GM12875 (cell line): ENCODE measurements around the gene VPS13D.
A peak's percentile ranks its signal among the peaks of the same experiment; 100 is the strongest.

ENCODE experiments used
- H3K4me3 ChIP-seq: one replicate; pipeline ENCODE4 v1.5.1; 2011; ENCODE audit warnings: low read depth, low read length, control low read depth
- CTCF ChIP-seq: IDR thresholded peaks from 2 replicates; pipeline ENCODE4 v1.5.1; 2011; ENCODE audit warnings: low read depth, mild to moderate bottlenecking, control low read depth, inconsistent platforms, low read length, moderate library complexity, borderline replicate concordance; ENCODE audit not compliant: insufficient read depth

Gene VPS13D

GRCh38 chr1:12204754-12205658 is 24.8 kb upstream of the VPS13D start:
- no peak for TF ChIP-seq CTCF
- H3K4me3 ChIP-seq, result no peak overlapping the region

GRCh38 chr1:12206238-12206637 is 23.6 kb upstream of the VPS13D start:
- TF ChIP-seq CTCF, result no peak
- no peak overlapping the region for H3K4me3 ChIP-seq

GRCh38 chr1:12206792-12207424 is 22.9 kb upstream of the VPS13D start:
- TF ChIP-seq CTCF, result no peak

GRCh38 chr1:12208271-12208670 is 21.6 kb upstream of the VPS13D start:
- no peak overlapping the region for H3K4me3 ChIP-seq
- TF ChIP-seq CTCF, result no peak

More at GRCh38 chr1:12206792-12207424, 22.9 kb upstream of the VPS13D start:
- no peak overlapping the region for H3K4me3 ChIP-seq

GRCh38 chr1:12208764-12209494 is 20.9 kb upstream of the VPS13D start:
- peak; percentile 91 for TF ChIP-seq CTCF
- no peak overlapping the region for H3K4me3 ChIP-seq

GRCh38 chr1:12209495-12209832 is 20.4 kb upstream of the VPS13D start:
- TF ChIP-seq CTCF, result no peak
- H3K4me3 ChIP-seq, result no peak overlapping the region
